ENCODE data around the gene HNRNPH1. TPM values are rescaled to one million over a fixed set of nuclear protein-coding genes. Genes with fewer than 3 reads are reported as not detected.
A peak's percentile ranks its signal among the peaks of the same experiment; 100 is the strongest.

The HNRNPH1 gene
- total and polyA plus RNA-seq, 2 of the 13 experiments (the other 11 are each of a cell fraction or from before 2014, with no cell fraction given): 382 to 1,064 TPM

DNA sequence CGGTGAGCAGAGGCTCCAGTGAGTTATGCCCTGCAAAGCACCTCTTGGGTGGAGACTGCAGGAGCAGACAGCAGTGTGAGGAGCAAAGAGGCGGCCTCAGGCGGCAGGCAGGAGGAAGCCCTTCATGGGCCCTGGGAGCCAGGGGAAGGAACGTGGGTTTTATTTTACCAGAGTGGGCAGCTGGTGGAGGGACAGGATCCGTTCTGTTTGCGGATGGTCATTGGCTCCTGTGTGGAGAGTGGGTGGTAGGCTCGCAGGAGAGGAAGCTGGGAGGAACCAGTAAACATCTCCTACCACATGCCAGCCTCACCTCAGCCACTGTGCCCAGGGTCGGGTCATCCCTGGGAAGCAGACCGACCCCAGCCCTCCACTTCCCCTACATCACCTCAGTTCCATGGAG lies 24.4 kb downstream of the HNRNPH1 start:
- no peaks in the 10 kb centered on the region for H3K4me1 ChIP-seq (ENCODE audit: insufficient read depth, low read length)
- 100% methylated on average over 6 of the region's 9 CpGs for WGBS (ENCODE audit: low lambda C conversion rate)
- no peaks in the 10 kb centered on the region for H3K9me3 ChIP-seq (ENCODE audit: low read length)
- BruUV-seq (replicated peaks): no TSS peak
- ChIA-PET CTCF (ENCODE audit: low intra/inter-chr PET ratio, low total read pairs) (no interaction called here), POLR2A (interaction anchor here (1.6 kb wide), 1 partner anchor 8 kb away, joined by 3 read pairs; no protein-coding TSS in a partner anchor)
- H3K36me3 ChIP-seq (replicated peaks in 1 of 2; ENCODE audit: control insufficient read depth in 1 of 2, insufficient read depth in 2 of 2, low read length in 2 of 2): peaks cover 23 to 49% of the 10 kb centered on the region in 2 experiments
- ATAC-seq (no peak), FAIRE-seq (no peak), DNase-seq (ENCODE audit: low spot score) (no peak)
- H3K9ac ChIP-seq (ENCODE audit: insufficient read depth, low read depth, low read length): no peak overlapping the region
- no peak overlapping the region for H3K4me2 ChIP-seq (ENCODE audit: low read depth, low read length)
- H4K20me1 ChIP-seq (ENCODE audit: insufficient read depth, low read length): no peaks in the 10 kb centered on the region
- no peak overlapping the region for H3K27ac ChIP-seq (ENCODE audit: extremely low read length, insufficient read depth, low read length)
- in situ Hi-C loops (cut with HindIII; ENCODE audit: extremely low pct_ligation_motif_present, low pct_unique_long_range_greater_than_20kb): no loop called here
- no peaks in the 10 kb centered on the region for H3K27me3 ChIP-seq (ENCODE audit: control insufficient read depth in 1 of 2, insufficient read depth in 2 of 2, low read length in 2 of 2)
- no peaks in the 10 kb centered on the region for H3K79me2 ChIP-seq (ENCODE audit: insufficient read depth, low read length)
- no peak for TF ChIP-seq ZNF775 (CRISPR knock-in tag; IDR thresholded peaks at IDR 0.05; ENCODE audit: borderline replicate concordance)
- peak; percentile 34 for TF ChIP-seq AGO2 (optimal IDR thresholded peaks at IDR 0.05; ENCODE audit: low read depth, low read length)
- no peak overlapping the region for H2AFZ ChIP-seq (ENCODE audit: low read length)
- H3K4me3 ChIP-seq (replicated peaks in 1 of 3; ENCODE audit: insufficient read depth in 1 of 3, low read depth in 2 of 3, low read length in 3 of 3): no peak overlapping the region
- intact Hi-C loops (cut with micrococcal nuclease; ENCODE audit: unreplicated experiment): no loop called here

DNA sequence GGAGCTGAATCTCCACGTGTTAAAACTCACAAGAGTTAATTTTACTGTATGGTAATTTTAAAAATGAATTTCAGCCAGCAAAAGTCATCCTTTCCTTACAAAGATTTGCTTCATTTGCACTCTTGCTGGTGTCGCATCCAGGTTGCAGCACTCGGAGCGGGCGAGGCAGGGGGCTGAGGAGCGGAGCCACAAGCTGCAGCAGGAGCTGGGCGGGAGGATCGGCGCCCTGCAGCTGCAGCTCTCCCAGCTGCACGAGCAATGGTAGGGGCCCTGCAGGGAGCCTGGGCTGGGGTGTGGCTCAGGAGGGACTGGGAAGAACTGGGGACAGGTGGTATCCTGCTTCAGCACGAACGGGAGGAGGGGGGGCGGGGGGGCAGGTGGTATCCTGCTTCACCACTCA lies 27.1 kb downstream of the HNRNPH1 start:
- 97% methylated on average over 10 of the region's 13 CpGs for WGBS (ENCODE audit: low lambda C conversion rate)
- no TSS peak for BruUV-seq (replicated peaks)
- H3K9me3 ChIP-seq (ENCODE audit: low read length): no peaks in the 10 kb centered on the region
- DNase-seq (ENCODE audit: low spot score) (no peak), FAIRE-seq (no peak), ATAC-seq (no peak)
- ChIA-PET CTCF (ENCODE audit: low intra/inter-chr PET ratio, low total read pairs) (no interaction called here), POLR2A (interaction anchor here (0.5 to 1.2 kb wide), 2 partner anchors 13 to 27 kb away, joined by 3 read pairs; partner anchors contain the start of gene HNRNPH1)
- no peak overlapping the region for H2AFZ ChIP-seq (ENCODE audit: low read length)
- no peaks in the 10 kb centered on the region for H3K27me3 ChIP-seq (ENCODE audit: control insufficient read depth in 1 of 2, insufficient read depth in 2 of 2, low read length in 2 of 2)
- H3K4me2 ChIP-seq (ENCODE audit: low read depth, low read length): no peak overlapping the region
- no peaks in the 10 kb centered on the region for H3K4me1 ChIP-seq (ENCODE audit: insufficient read depth, low read length)
- in situ Hi-C loops (cut with HindIII; ENCODE audit: extremely low pct_ligation_motif_present, low pct_unique_long_range_greater_than_20kb) (no loop called here), intact Hi-C loops (cut with micrococcal nuclease; ENCODE audit: unreplicated experiment) (no loop called here)
- no peak overlapping the region for H3K9ac ChIP-seq (ENCODE audit: insufficient read depth, low read depth, low read length)
- H3K79me2 ChIP-seq (ENCODE audit: insufficient read depth, low read length): no peaks in the 10 kb centered on the region
- peaks cover 25 to 54% of the 10 kb centered on the region in 2 experiments for H3K36me3 ChIP-seq (replicated peaks in 1 of 2; ENCODE audit: control insufficient read depth in 1 of 2, insufficient read depth in 2 of 2, low read length in 2 of 2)
- H3K4me3 ChIP-seq (replicated peaks in 1 of 3; ENCODE audit: insufficient read depth in 1 of 3, low read depth in 2 of 3, low read length in 3 of 3): no peak overlapping the region
- no peak overlapping the region for H3K27ac ChIP-seq (ENCODE audit: extremely low read length, insufficient read depth, low read length)
- no peaks in the 10 kb centered on the region for H4K20me1 ChIP-seq (ENCODE audit: insufficient read depth, low read length)
- TF ChIP-seq, protein P1, sequence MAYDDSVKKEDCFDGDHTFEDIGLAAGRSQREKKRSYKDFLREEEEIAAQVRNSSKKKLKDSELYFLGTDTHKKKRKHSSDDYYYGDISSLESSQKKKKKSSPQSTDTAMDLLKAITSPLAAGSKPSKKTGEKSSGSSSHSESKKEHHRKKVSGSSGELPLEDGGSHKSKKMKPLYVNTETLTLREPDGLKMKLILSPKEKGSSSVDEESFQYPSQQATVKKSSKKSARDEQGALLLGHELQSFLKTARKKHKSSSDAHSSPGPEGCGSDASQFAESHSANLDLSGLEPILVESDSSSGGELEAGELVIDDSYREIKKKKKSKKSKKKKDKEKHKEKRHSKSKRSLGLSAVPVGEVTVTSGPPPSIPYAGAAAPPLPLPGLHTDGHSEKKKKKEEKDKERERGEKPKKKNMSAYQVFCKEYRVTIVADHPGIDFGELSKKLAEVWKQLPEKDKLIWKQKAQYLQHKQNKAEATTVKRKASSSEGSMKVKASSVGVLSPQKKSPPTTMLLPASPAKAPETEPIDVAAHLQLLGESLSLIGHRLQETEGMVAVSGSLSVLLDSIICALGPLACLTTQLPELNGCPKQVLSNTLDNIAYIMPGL (CRISPR knock-in tag; IDR thresholded peaks at IDR 0.05; ENCODE audit: borderline replicate concordance in 1 of 2, low read depth in 1 of 2): no peak
- TF ChIP-seq ZNF780A (CRISPR knock-in tag; IDR thresholded peaks at IDR 0.05) (no peak), ZNF564 (CRISPR knock-in tag; IDR thresholded peaks at IDR 0.05) (no peak), PHF21A (CRISPR knock-in tag; IDR thresholded peaks at IDR 0.05) (no peak), ZBTB42 (CRISPR knock-in tag; IDR thresholded peaks at IDR 0.05) (no peak), HMG20A (CRISPR knock-in tag; IDR thresholded peaks at IDR 0.05; ENCODE audit: borderline replicate concordance) (no peak), ZNF75D (CRISPR knock-in tag; IDR thresholded peaks at IDR 0.05; ENCODE audit: borderline replicate concordance) (no peak), CCDC6 (CRISPR knock-in tag; IDR thresholded peaks at IDR 0.05) (no peak), KLF11 (CRISPR knock-in tag; IDR thresholded peaks at IDR 0.05) (no peak)
- TF ChIP-seq, protein P2, sequence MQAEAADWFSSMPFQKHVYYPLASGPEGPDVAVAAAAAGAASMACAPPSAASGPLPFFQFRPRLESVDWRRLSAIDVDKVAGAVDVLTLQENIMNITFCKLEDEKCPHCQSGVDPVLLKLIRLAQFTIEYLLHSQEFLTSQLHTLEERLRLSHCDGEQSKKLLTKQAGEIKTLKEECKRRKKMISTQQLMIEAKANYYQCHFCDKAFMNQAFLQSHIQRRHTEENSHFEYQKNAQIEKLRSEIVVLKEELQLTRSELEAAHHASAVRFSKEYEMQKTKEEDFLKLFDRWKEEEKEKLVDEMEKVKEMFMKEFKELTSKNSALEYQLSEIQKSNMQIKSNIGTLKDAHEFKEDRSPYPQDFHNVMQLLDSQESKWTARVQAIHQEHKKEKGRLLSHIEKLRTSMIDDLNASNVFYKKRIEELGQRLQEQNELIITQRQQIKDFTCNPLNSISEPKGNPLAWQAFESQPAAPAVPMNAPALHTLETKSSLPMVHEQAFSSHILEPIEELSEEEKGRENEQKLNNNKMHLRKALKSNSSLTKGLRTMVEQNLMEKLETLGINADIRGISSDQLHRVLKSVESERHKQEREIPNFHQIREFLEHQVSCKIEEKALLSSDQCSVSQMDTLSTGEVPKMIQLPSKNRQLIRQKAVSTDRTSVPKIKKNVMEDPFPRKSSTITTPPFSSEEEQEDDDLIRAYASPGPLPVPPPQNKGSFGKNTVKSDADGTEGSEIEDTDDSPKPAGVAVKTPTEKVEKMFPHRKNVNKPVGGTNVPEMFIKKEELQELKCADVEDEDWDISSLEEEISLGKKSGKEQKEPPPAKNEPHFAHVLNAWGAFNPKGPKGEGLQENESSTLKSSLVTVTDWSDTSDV (CRISPR knock-in tag; IDR thresholded peaks at IDR 0.05): no peak

Measured in HepG2 (cell line).